ENCODE data around the gene METTL2A. TPM values are rescaled to one million over a fixed set of nuclear protein-coding genes. Genes with fewer than 3 reads are reported as not detected.
"Not testable (repeated sequence)": the region's sequence is repeated elsewhere in the genome, so short reads cannot be mapped to it uniquely, and the experiment has no call there.

Gene METTL2A
- total and polyA plus RNA-seq, 4 donors = 6.3 to 14.1 (median 9.2) TPM

- DNase-seq (ENCODE audit: low spot score) = no peak
- Histone ChIP-seq H3K9ac (ENCODE audit: low read depth in 1 of 2, low read length in 2 of 2) (no peak overlapping the region), H3K9me3 (ENCODE audit: control insufficient read depth in 4 of 4, low read length in 3 of 4) (no peaks in the 10 kb centered on the region), H3K27ac (ENCODE audit: low read depth in 1 of 2, low read length in 2 of 2) (no peak overlapping the region), H3K36me3 (ENCODE audit: control insufficient read depth in 4 of 4, insufficient read depth in 3 of 4, low read depth in 1 of 4, low read length in 3 of 4) (peaks cover 3 to 34% (median 22%) of the 10 kb centered on the region in 4 donors), H3K27me3 (ENCODE audit: control insufficient read depth in 4 of 4, insufficient read depth in 4 of 4, low read length in 3 of 4) (no peaks in the 10 kb centered on the region), H3K4me1 (ENCODE audit: control insufficient read depth in 4 of 4, insufficient read depth in 4 of 4, low read length in 3 of 4) (no peaks in the 10 kb centered on the region), H3K4me3 (ENCODE audit: low read depth in 1 of 3, low read length in 3 of 3) (no peak overlapping the region)
- TF ChIP-seq ATF3 (IDR thresholded peaks at IDR 0.05) (no peak), CTCF (IDR thresholded peaks at IDR 0.05; ENCODE audit: low read depth, low read length, missing input control) (no peak), HNF4A (conservative IDR thresholded peaks at IDR 0.05) (peak in 1 of 2 donors; percentile 8), EGR1 (IDR thresholded peaks at IDR 0.05; ENCODE audit: low read depth in 2 of 2) (no peak), NR2F2 (IDR thresholded peaks at IDR 0.05) (no peak), HNF4G (IDR thresholded peaks at IDR 0.05) (no peak)
- 67% methylated on average over 4 of the region's 4 CpGs for WGBS
Measured at GRCh38 chr17:62444063-62444462, 20.4 kb downstream of the METTL2A start.

DNA sequence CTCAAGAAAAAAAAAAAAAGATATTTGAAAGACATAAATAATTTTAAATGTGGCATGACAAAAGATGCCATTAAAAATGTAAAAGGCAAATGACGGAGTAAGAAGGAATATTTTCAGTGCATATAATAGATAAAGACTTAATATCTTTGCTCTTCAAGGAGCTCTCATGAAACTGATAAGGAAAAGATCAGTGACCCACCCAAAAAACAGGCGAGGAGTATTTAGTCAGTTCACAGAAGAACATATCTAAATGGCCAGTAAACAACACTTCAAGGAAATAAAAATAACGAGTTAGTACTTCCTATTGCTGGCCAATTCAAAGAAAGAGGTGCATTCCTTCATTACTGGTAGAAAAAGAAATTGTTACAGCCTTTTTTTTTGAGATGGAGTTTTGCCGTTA, 22.1 kb downstream of the METTL2A start:
- not testable (repeated sequence) for H3K9ac ChIP-seq (ENCODE audit: low read depth in 1 of 2, low read length in 2 of 2); H3K27me3 ChIP-seq (ENCODE audit: control insufficient read depth in 4 of 4, insufficient read depth in 4 of 4, low read length in 3 of 4); H3K27ac ChIP-seq (ENCODE audit: low read depth in 1 of 2, low read length in 2 of 2); H3K9me3 ChIP-seq (ENCODE audit: control insufficient read depth in 4 of 4, low read length in 3 of 4); DNase-seq (ENCODE audit: low spot score); H3K4me3 ChIP-seq (ENCODE audit: low read depth in 1 of 3, low read length in 3 of 3); H3K4me1 ChIP-seq (ENCODE audit: control insufficient read depth in 4 of 4, insufficient read depth in 4 of 4, low read length in 3 of 4)
- H3K36me3 ChIP-seq (ENCODE audit: control insufficient read depth in 4 of 4, insufficient read depth in 3 of 4, low read depth in 1 of 4, low read length in 3 of 4) = peaks cover 3 to 33% (median 21%) of the 10 kb centered on the region in 4 donors
- WGBS = 91% methylated on average over 4 of the region's 4 CpGs

- not testable (repeated sequence) for DNase-seq (ENCODE audit: low spot score); H3K9ac ChIP-seq (ENCODE audit: low read depth in 1 of 2, low read length in 2 of 2); H3K4me1 ChIP-seq (ENCODE audit: control insufficient read depth in 4 of 4, insufficient read depth in 4 of 4, low read length in 3 of 4); H3K27ac ChIP-seq (ENCODE audit: low read depth in 1 of 2, low read length in 2 of 2); H3K9me3 ChIP-seq (ENCODE audit: control insufficient read depth in 4 of 4, low read length in 3 of 4); H3K4me3 ChIP-seq (ENCODE audit: low read depth in 1 of 3, low read length in 3 of 3); H3K27me3 ChIP-seq (ENCODE audit: control insufficient read depth in 4 of 4, insufficient read depth in 4 of 4, low read length in 3 of 4)
- H3K36me3 ChIP-seq (ENCODE audit: control insufficient read depth in 4 of 4, insufficient read depth in 3 of 4, low read depth in 1 of 4, low read length in 3 of 4) = peaks cover 2 to 14% (median 7%) of the 10 kb centered on the region in 4 donors
- WGBS = 94% methylated on average over 4 of the region's 4 CpGs
Measured at GRCh38 chr17:62452195-62452594, 28.5 kb downstream of the METTL2A start.

DNA sequence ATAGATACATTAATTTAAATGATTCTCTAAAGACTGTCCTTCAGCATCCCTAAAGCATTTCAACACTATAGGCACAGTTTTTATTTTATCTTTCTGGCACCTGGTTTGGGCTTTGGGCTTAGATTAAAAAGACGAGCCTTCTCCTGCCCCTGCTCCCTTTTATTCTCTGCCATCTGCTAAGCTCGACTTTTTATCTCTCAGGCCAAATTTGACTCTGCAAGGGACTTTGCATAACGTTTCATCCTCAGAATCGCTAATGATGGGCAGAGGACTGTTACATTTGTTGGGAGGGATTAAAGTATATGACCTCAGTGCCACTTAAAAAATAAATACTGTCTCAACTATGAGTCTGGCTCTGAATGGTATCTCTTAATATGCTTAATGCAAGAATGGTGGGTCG, 29.3 kb downstream of the METTL2A start:
- H3K9me3 ChIP-seq (ENCODE audit: control insufficient read depth in 4 of 4, low read length in 3 of 4); H3K4me1 ChIP-seq (ENCODE audit: control insufficient read depth in 4 of 4, insufficient read depth in 4 of 4, low read length in 3 of 4); H3K27me3 ChIP-seq (ENCODE audit: control insufficient read depth in 4 of 4, insufficient read depth in 4 of 4, low read length in 3 of 4); DNase-seq (ENCODE audit: low spot score); H3K9ac ChIP-seq (ENCODE audit: low read depth in 1 of 2, low read length in 2 of 2); H3K4me3 ChIP-seq (ENCODE audit: low read depth in 1 of 3, low read length in 3 of 3); H3K27ac ChIP-seq (ENCODE audit: low read depth in 1 of 2, low read length in 2 of 2); H3K36me3 ChIP-seq (ENCODE audit: control insufficient read depth in 4 of 4, insufficient read depth in 3 of 4, low read depth in 1 of 4, low read length in 3 of 4): not testable (repeated sequence)
- WGBS = 83% methylated on average over 5 of the region's 5 CpGs

- H3K36me3 ChIP-seq (ENCODE audit: control insufficient read depth in 4 of 4, insufficient read depth in 3 of 4, low read depth in 1 of 4, low read length in 3 of 4); H3K4me1 ChIP-seq (ENCODE audit: control insufficient read depth in 4 of 4, insufficient read depth in 4 of 4, low read length in 3 of 4); H3K9ac ChIP-seq (ENCODE audit: low read depth in 1 of 2, low read length in 2 of 2); DNase-seq (ENCODE audit: low spot score); H3K27me3 ChIP-seq (ENCODE audit: control insufficient read depth in 4 of 4, insufficient read depth in 4 of 4, low read length in 3 of 4); H3K4me3 ChIP-seq (ENCODE audit: low read depth in 1 of 3, low read length in 3 of 3); H3K9me3 ChIP-seq (ENCODE audit: control insufficient read depth in 4 of 4, low read length in 3 of 4); H3K27ac ChIP-seq (ENCODE audit: low read depth in 1 of 2, low read length in 2 of 2): not testable (repeated sequence)
- 84% methylated on average over 4 of the region's 4 CpGs for WGBS
Measured at GRCh38 chr17:62453656-62454055, 30.0 kb downstream of the METTL2A start.

GRCh38 chr17:62454111-62454510, 30.4 kb downstream of the METTL2A start:
- not testable (repeated sequence) for H3K9ac ChIP-seq (ENCODE audit: low read depth in 1 of 2, low read length in 2 of 2)

More at GRCh38 chr17:62454111-62454510, 30.4 kb downstream of the METTL2A start:
- H3K36me3 ChIP-seq (ENCODE audit: control insufficient read depth in 4 of 4, insufficient read depth in 3 of 4, low read depth in 1 of 4, low read length in 3 of 4); H3K9me3 ChIP-seq (ENCODE audit: control insufficient read depth in 4 of 4, low read length in 3 of 4); DNase-seq (ENCODE audit: low spot score); H3K27me3 ChIP-seq (ENCODE audit: control insufficient read depth in 4 of 4, insufficient read depth in 4 of 4, low read length in 3 of 4); H3K4me1 ChIP-seq (ENCODE audit: control insufficient read depth in 4 of 4, insufficient read depth in 4 of 4, low read length in 3 of 4); H3K27ac ChIP-seq (ENCODE audit: low read depth in 1 of 2, low read length in 2 of 2); H3K4me3 ChIP-seq (ENCODE audit: low read depth in 1 of 3, low read length in 3 of 3): not testable (repeated sequence)
- WGBS = 81% methylated on average over 3 of the region's 3 CpGs
